ENCODE results near the gene PNPLA7.
"Not testable (repeated sequence)": the region's sequence is repeated elsewhere in the genome, so short reads cannot be mapped to it uniquely, and the experiment has no call there.

Gene PNPLA7

GRCh38 chr9:137411260-137411644 is 138.9 kb downstream of the PNPLA7 start:
- DNase-seq, result no peak

- DNase-seq, result no peak
Measured at GRCh38 chr9:137410891-137411249, 139.3 kb downstream of the PNPLA7 start.

GRCh38 chr9:137410236-137410890 is 139.8 kb downstream of the PNPLA7 start:
- not testable (repeated sequence) for DNase-seq

All from hematopoietic multipotent progenitor cell treated with erythropoietin and hydrocortisone succinate and interleukin-3 and kit ligand, for 6 days (in vitro differentiated cells).